ENCODE measurements around the gene CD300LF. TPM values are rescaled to one million over a fixed set of nuclear protein-coding genes. Genes with fewer than 3 reads are reported as not detected.

Gene CD300LF
- total and polyA plus RNA-seq, 9 of the 15 experiments (the other 6 are each of a cell fraction or from before 2014, with no cell fraction given), result not detected

DNA sequence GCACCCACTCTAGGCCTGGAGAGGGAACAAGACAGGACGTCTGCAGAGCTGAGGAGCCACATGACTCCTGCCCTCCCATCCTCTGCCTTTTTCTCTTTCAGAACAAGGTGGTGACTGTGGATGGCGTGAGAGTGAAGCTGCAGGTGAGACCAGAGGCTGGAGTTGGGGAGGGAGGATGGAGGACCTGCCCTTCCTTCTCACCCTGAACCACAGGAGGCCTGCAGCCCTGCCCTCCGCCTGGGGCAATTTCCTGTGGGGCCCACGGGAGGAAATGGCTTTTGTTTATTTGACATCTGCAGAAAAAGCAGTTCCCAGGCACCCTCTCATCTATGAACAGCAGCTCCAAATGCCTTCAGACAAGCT, 29.4 kb upstream of the CD300LF start (continued):
- TF ChIP-seq, protein P1, sequence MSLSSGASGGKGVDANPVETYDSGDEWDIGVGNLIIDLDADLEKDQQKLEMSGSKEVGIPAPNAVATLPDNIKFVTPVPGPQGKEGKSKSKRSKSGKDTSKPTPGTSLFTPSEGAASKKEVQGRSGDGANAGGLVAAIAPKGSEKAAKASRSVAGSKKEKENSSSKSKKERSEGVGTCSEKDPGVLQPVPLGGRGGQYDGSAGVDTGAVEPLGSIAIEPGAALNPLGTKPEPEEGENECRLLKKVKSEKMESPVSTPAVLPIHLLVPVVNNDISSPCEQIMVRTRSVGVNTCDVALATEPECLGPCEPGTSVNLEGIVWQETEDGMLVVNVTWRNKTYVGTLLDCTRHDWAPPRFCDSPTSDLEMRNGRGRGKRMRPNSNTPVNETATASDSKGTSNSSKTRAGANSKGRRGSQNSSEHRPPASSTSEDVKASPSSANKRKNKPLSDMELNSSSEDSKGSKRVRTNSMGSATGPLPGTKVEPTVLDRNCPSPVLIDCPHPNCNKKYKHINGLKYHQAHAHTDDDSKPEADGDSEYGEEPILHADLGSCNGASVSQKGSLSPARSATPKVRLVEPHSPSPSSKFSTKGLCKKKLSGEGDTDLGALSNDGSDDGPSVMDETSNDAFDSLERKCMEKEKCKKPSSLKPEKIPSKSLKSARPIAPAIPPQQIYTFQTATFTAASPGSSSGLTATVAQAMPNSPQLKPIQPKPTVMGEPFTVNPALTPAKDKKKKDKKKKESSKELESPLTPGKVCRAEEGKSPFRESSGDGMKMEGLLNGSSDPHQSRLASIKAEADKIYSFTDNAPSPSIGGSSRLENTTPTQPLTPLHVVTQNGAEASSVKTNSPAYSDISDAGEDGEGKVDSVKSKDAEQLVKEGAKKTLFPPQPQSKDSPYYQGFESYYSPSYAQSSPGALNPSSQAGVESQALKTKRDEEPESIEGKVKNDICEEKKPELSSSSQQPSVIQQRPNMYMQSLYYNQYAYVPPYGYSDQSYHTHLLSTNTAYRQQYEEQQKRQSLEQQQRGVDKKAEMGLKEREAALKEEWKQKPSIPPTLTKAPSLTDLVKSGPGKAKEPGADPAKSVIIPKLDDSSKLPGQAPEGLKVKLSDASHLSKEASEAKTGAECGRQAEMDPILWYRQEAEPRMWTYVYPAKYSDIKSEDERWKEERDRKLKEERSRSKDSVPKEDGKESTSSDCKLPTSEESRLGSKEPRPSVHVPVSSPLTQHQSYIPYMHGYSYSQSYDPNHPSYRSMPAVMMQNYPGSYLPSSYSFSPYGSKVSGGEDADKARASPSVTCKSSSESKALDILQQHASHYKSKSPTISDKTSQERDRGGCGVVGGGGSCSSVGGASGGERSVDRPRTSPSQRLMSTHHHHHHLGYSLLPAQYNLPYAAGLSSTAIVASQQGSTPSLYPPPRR (CRISPR knock-in tag; IDR thresholded peaks at IDR 0.05; ENCODE audit: borderline replicate concordance), result no peak
- TF ChIP-seq, protein P2, sequence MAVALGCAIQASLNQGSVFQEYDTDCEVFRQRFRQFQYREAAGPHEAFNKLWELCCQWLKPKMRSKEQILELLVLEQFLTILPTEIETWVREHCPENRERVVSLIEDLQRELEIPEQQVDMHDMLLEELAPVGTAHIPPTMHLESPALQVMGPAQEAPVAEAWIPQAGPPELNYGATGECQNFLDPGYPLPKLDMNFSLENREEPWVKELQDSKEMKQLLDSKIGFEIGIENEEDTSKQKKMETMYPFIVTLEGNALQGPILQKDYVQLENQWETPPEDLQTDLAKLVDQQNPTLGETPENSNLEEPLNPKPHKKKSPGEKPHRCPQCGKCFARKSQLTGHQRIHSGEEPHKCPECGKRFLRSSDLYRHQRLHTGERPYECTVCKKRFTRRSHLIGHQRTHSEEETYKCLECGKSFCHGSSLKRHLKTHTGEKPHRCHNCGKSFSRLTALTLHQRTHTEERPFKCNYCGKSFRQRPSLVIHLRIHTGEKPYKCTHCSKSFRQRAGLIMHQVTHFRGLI (CRISPR knock-in tag; IDR thresholded peaks at IDR 0.05), result no peak
- TF ChIP-seq, protein P3, sequence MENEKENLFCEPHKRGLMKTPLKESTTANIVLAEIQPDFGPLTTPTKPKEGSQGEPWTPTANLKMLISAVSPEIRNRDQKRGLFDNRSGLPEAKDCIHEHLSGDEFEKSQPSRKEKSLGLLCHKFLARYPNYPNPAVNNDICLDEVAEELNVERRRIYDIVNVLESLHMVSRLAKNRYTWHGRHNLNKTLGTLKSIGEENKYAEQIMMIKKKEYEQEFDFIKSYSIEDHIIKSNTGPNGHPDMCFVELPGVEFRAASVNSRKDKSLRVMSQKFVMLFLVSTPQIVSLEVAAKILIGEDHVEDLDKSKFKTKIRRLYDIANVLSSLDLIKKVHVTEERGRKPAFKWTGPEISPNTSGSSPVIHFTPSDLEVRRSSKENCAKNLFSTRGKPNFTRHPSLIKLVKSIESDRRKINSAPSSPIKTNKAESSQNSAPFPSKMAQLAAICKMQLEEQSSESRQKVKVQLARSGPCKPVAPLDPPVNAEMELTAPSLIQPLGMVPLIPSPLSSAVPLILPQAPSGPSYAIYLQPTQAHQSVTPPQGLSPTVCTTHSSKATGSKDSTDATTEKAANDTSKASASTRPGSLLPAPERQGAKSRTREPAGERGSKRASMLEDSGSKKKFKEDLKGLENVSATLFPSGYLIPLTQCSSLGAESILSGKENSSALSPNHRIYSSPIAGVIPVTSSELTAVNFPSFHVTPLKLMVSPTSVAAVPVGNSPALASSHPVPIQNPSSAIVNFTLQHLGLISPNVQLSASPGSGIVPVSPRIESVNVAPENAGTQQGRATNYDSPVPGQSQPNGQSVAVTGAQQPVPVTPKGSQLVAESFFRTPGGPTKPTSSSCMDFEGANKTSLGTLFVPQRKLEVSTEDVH (IDR thresholded peaks at IDR 0.05; ENCODE audit: low read depth, partially characterized antibody), result no peak
- TF ChIP-seq, protein P4, sequence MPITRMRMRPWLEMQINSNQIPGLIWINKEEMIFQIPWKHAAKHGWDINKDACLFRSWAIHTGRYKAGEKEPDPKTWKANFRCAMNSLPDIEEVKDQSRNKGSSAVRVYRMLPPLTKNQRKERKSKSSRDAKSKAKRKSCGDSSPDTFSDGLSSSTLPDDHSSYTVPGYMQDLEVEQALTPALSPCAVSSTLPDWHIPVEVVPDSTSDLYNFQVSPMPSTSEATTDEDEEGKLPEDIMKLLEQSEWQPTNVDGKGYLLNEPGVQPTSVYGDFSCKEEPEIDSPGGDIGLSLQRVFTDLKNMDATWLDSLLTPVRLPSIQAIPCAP (CRISPR knock-in tag; IDR thresholded peaks at IDR 0.05; ENCODE audit: borderline replicate concordance), result no peak
- no peak for TF ChIP-seq MBD2 (IDR thresholded peaks at IDR 0.05; ENCODE audit: borderline replicate concordance, low read depth)
- no peak for TF ChIP-seq EHMT2 (IDR thresholded peaks at IDR 0.05)

Measured in K562 (cell line).